ENCODE measurements around the gene IPPK. TPM values are rescaled to one million over a fixed set of nuclear protein-coding genes. Genes with fewer than 3 reads are reported as not detected.
A peak's percentile ranks its signal among the peaks of the same experiment; 100 is the strongest.

The IPPK gene
- total RNA-seq (1 to 10 TPM; 7.2 to 7.9 TPM), polyA plus RNA-seq (1 to 10 TPM; 6.3 to 7.5 TPM)

- intact Hi-C loops (cut with micrococcal nuclease) = loop anchor here (1.0 to 10.0 kb wide), 7 partner anchors 46 to 1495 kb away; partner anchors contain the start of genes CARD19, CENPP, NOL8 and ZNF484
- peaks cover 6 to 14% of the 10 kb centered on the region in 2 donors for H3K36me3 Mint-ChIP-seq
These were observed at the start of gene IPPK for GRCh38 chr9:92669890-92670708. Gene IPPK (minus strand): TSS chr9:92670131. CDS start chr9:92669988, 143 bp downstream.

GRCh38 chr9:92719028-92719647, 49.2 kb upstream of the IPPK start:
- CTCF ChIA-PET (ENCODE audit: partially characterized antibody) = interaction anchor here (1.4 to 10.6 kb wide), 2 partner anchors 13 to 70 kb away, joined by 3 to 157 read pairs; no protein-coding TSS in a partner anchor

More at GRCh38 chr9:92669890-92670708, at the start of gene IPPK:
- POLR2A ChIA-PET (ENCODE audit: partially characterized antibody) = interaction anchor here (0.6 to 3.8 kb wide), 21 partner anchors 8 to 897 kb away, joined by 3 to 36 read pairs (median 3); partner anchors contain the start of genes BICD2, CENPP, NINJ1 and NOL8
- Mint-ChIP-seq H3K4me3 (peak within 1 kb of the TSS; percentile 94 to 99 (median 96)), H3K27me3 (no peaks in the 10 kb centered on the region), H3K4me1 (peaks cover 24 to 45% (median 35%) of the 10 kb centered on the region in 4 donors), H3K9me3 (peaks cover 0 to 2% (median 0%) of the 10 kb centered on the region in 8 donors), H3K27ac (peak within 1 kb of the TSS; percentile 97 to 99 (median 98))
- H3K4me1 ChIP-seq (ENCODE audit: insufficient read depth, low read length) = peaks cover 29% of the 10 kb centered on the region
- H3K27ac ChIP-seq (ENCODE audit: low read depth, low read length) = peak within 1 kb of the TSS; percentile 97
- DNase-seq = peak; percentile 95 to 98 (median 97)
- peak within 1 kb of the TSS; percentile 89 to 90 for H3K4me3 ChIP-seq (ENCODE audit: low read length in 2 of 2)
- CTCF ChIA-PET (ENCODE audit: partially characterized antibody) = interaction anchor here (0.6 to 4.3 kb wide), 10 partner anchors 17 to 536 kb away, joined by 3 to 22 read pairs (median 3); partner anchors contain the start of genes BICD2, CENPP and NOL8
- no peaks in the 10 kb centered on the region for H3K36me3 ChIP-seq (ENCODE audit: insufficient read depth, low read length)
- H3K27me3 ChIP-seq (ENCODE audit: insufficient read depth, low read length) = no peaks in the 10 kb centered on the region
- no peaks in the 10 kb centered on the region for H3K9me3 ChIP-seq (ENCODE audit: control insufficient read depth in 1 of 2, low read length in 2 of 2)

GRCh38 chr9:92718086-92719001, 48.4 kb upstream of the IPPK start:
- DNase-seq = peak in 1 of 5 donors; percentile 35
- Mint-ChIP-seq H3K27ac (peak overlapping the region in 1 of 7 donors; percentile 47), H3K9me3 (no peaks in the 10 kb centered on the region), H3K4me1 (peaks cover 4 to 14% (median 5%) of the 10 kb centered on the region in 4 donors), H3K36me3 (peaks cover 28 to 89% of the 10 kb centered on the region in 2 donors), H3K4me3 (no peak overlapping the region), H3K27me3 (no peaks in the 10 kb centered on the region)
- no peak overlapping the region for H3K27ac ChIP-seq (ENCODE audit: low read depth, low read length)
- no peak overlapping the region for H3K4me3 ChIP-seq (ENCODE audit: low read length in 2 of 2)
- H3K4me1 ChIP-seq (ENCODE audit: insufficient read depth, low read length) = peaks cover 1% of the 10 kb centered on the region
- H3K9me3 ChIP-seq (ENCODE audit: control insufficient read depth in 1 of 2, low read length in 2 of 2) = no peaks in the 10 kb centered on the region
- POLR2A ChIA-PET (ENCODE audit: partially characterized antibody) = interaction anchor here (0.9 to 2.8 kb wide), 4 partner anchors 48 to 73 kb away, joined by 3 to 11 read pairs (median 6); partner anchors contain the start of gene IPPK
- intact Hi-C loops (cut with micrococcal nuclease) = no loop called here
- CTCF ChIA-PET (ENCODE audit: partially characterized antibody) = interaction anchor here (0.8 to 10.6 kb wide), 9 partner anchors 8 to 245 kb away, joined by 3 to 157 read pairs (median 6); partner anchors contain the start of gene IPPK
- H3K36me3 ChIP-seq (ENCODE audit: insufficient read depth, low read length) = peaks cover 79% of the 10 kb centered on the region
- no peaks in the 10 kb centered on the region for H3K27me3 ChIP-seq (ENCODE audit: insufficient read depth, low read length)

More at GRCh38 chr9:92719028-92719647, 49.2 kb upstream of the IPPK start:
- Histone ChIP-seq H3K27ac (ENCODE audit: low read depth, low read length) (no peak overlapping the region), H3K4me1 (ENCODE audit: insufficient read depth, low read length) (no peaks in the 10 kb centered on the region), H3K36me3 (ENCODE audit: insufficient read depth, low read length) (peaks cover 71% of the 10 kb centered on the region), H3K27me3 (ENCODE audit: insufficient read depth, low read length) (no peaks in the 10 kb centered on the region), H3K4me3 (ENCODE audit: low read length in 2 of 2) (no peak overlapping the region), H3K9me3 (ENCODE audit: control insufficient read depth in 1 of 2, low read length in 2 of 2) (no peaks in the 10 kb centered on the region)
- H3K27ac Mint-ChIP-seq = peak overlapping the region in 1 of 7 donors; percentile 17
- POLR2A ChIA-PET (ENCODE audit: partially characterized antibody) = interaction anchor here (1.0 kb wide), 1 partner anchor 72 kb away, joined by 3 read pairs; no protein-coding TSS in a partner anchor
- peaks cover 23 to 88% of the 10 kb centered on the region in 2 donors for H3K36me3 Mint-ChIP-seq
- no peaks in the 10 kb centered on the region for H3K9me3 Mint-ChIP-seq
- no peak overlapping the region for H3K4me3 Mint-ChIP-seq
- intact Hi-C loops (cut with micrococcal nuclease) = no loop called here
- peaks cover under 1 to 7% (median 5%) of the 10 kb centered on the region in 4 donors for H3K4me1 Mint-ChIP-seq
- no peak for DNase-seq
- H3K27me3 Mint-ChIP-seq = no peaks in the 10 kb centered on the region

- intact Hi-C loops (cut with micrococcal nuclease) = loop anchor here (2.0 kb wide), 2 partner anchors 47 to 237 kb away; partner anchors contain the start of gene BICD2
- H3K4me1 Mint-ChIP-seq = peaks cover 9 to 20% (median 10%) of the 10 kb centered on the region in 4 donors
- H3K36me3 Mint-ChIP-seq = peaks cover 34 to 86% of the 10 kb centered on the region in 2 donors
- no peak overlapping the region for H3K4me3 Mint-ChIP-seq
- peak overlapping the region in 3 of 7 donors; percentile 41 to 48 (median 47) for H3K27ac Mint-ChIP-seq
- H3K36me3 ChIP-seq (ENCODE audit: insufficient read depth, low read length) = peaks cover 72% of the 10 kb centered on the region
- H3K9me3 Mint-ChIP-seq = no peaks in the 10 kb centered on the region
- H3K4me1 ChIP-seq (ENCODE audit: insufficient read depth, low read length) = peaks cover 10% of the 10 kb centered on the region
- H3K9me3 ChIP-seq (ENCODE audit: control insufficient read depth in 1 of 2, low read length in 2 of 2) = no peaks in the 10 kb centered on the region
- ChIA-PET POLR2A (ENCODE audit: partially characterized antibody) (interaction anchor here (0.9 to 2.8 kb wide), 5 partner anchors 47 to 74 kb away, joined by 3 to 11 read pairs (median 3); partner anchors contain the start of genes BICD2 and IPPK), CTCF (ENCODE audit: partially characterized antibody) (interaction anchor here (0.8 to 10.6 kb wide), 13 partner anchors 9 to 246 kb away, joined by 3 to 157 read pairs (median 4); partner anchors contain the start of gene IPPK)
- no peak overlapping the region for H3K27ac ChIP-seq (ENCODE audit: low read depth, low read length)
- no peak overlapping the region for H3K4me3 ChIP-seq (ENCODE audit: low read length in 2 of 2)
- no peaks in the 10 kb centered on the region for H3K27me3 Mint-ChIP-seq
- DNase-seq = no peak
- no peaks in the 10 kb centered on the region for H3K27me3 ChIP-seq (ENCODE audit: insufficient read depth, low read length)
These were observed 47.5 kb upstream of the IPPK start for GRCh38 chr9:92717201-92718085.

- no peak overlapping the region for H3K27ac ChIP-seq (ENCODE audit: low read depth, low read length)
- peak overlapping the region; percentile 15 to 74 (median 48) for H3K27ac Mint-ChIP-seq
These were observed 46.6 kb upstream of the IPPK start for GRCh38 chr9:92716557-92716956.

More at GRCh38 chr9:92716557-92716956, 46.6 kb upstream of the IPPK start:
- DNase-seq = peak; percentile 60 to 76 (median 72)
- Histone ChIP-seq H3K4me3 (ENCODE audit: low read length in 2 of 2) (no peak overlapping the region), H3K9me3 (ENCODE audit: control insufficient read depth in 1 of 2, low read length in 2 of 2) (no peaks in the 10 kb centered on the region), H3K27me3 (ENCODE audit: insufficient read depth, low read length) (no peaks in the 10 kb centered on the region), H3K4me1 (ENCODE audit: insufficient read depth, low read length) (peaks cover 19% of the 10 kb centered on the region), H3K36me3 (ENCODE audit: insufficient read depth, low read length) (peaks cover 64% of the 10 kb centered on the region)
- no peak overlapping the region for H3K4me3 Mint-ChIP-seq
- POLR2A ChIA-PET (ENCODE audit: partially characterized antibody) = interaction anchor here (1.0 to 2.8 kb wide), 4 partner anchors 46 to 75 kb away, joined by 3 to 11 read pairs (median 6); partner anchors contain the start of genes BICD2 and IPPK
- no peaks in the 10 kb centered on the region for H3K9me3 Mint-ChIP-seq
- no peaks in the 10 kb centered on the region for H3K27me3 Mint-ChIP-seq
- intact Hi-C loops (cut with micrococcal nuclease) = loop anchor here (1.0 to 2.0 kb wide), 3 partner anchors 46 to 238 kb away; partner anchors contain the start of genes BICD2 and IPPK
- H3K36me3 Mint-ChIP-seq = peaks cover 34 to 83% of the 10 kb centered on the region in 2 donors
- peaks cover 15 to 29% (median 17%) of the 10 kb centered on the region in 4 donors for H3K4me1 Mint-ChIP-seq
- CTCF ChIA-PET (ENCODE audit: partially characterized antibody) = interaction anchor here (0.9 to 10.6 kb wide), 17 partner anchors 9 to 82 kb away, joined by 3 to 157 read pairs (median 3); partner anchors contain the start of gene IPPK

Measured in CD4-positive, alpha-beta memory T cell (primary cell).